ENCODE data around the gene ZNF746. TPM values are rescaled to one million over a fixed set of nuclear protein-coding genes. Genes with fewer than 3 reads are reported as not detected.
A peak's percentile ranks its signal among the peaks of the same experiment; 100 is the strongest.

The ZNF746 gene
- total and polyA plus RNA-seq, 9 of the 15 experiments (the other 6 are each of a cell fraction or from before 2014, with no cell fraction given): 1.7 to 31.6 (median 13.3) TPM

GRCh38 chr7:149529136-149529718 lies 31.6 kb upstream of the ZNF746 start (continued):
- TF ChIP-seq ZNF592 (IDR thresholded peaks at IDR 0.05) (no peak), ZBTB43 (CRISPR knock-in tag; IDR thresholded peaks at IDR 0.05) (0 out of 2 replicates have a peak, but pooled peaks have one; percentile 64), POLR2AphosphoS2 (IDR thresholded peaks at IDR 0.05; ENCODE audit: low read length) (no peak), MAFF (IDR thresholded peaks at IDR 0.05; ENCODE audit: low read length) (no peak), PKNOX1 (IDR thresholded peaks at IDR 0.05) (no peak), ZNF609 (CRISPR knock-in tag; IDR thresholded peaks at IDR 0.05; ENCODE audit: borderline replicate concordance) (no peak), FUS (optimal IDR thresholded peaks at IDR 0.05; ENCODE audit: low read depth, low read length) (no peak), RFX5 (IDR thresholded peaks at IDR 0.05; ENCODE audit: low read depth, low read length) (no peak), ZNF707 (CRISPR knock-in tag; conservative IDR thresholded peaks at IDR 0.05) (no peak), U2AF2 (optimal IDR thresholded peaks at IDR 0.05; ENCODE audit: low read depth, low read length) (no peak), DEAF1 (CRISPR knock-in tag; IDR thresholded peaks at IDR 0.05) (no peak), NFE2 (IDR thresholded peaks at IDR 0.05; ENCODE audit: low read depth) (no peak), MTA3 (IDR thresholded peaks at IDR 0.05; ENCODE audit: borderline replicate concordance) (peak; percentile 81; the same call in 1 of the 2 replicates), MCM2 (IDR thresholded peaks at IDR 0.05; ENCODE audit: low read depth) (no peak), ELF4 (CRISPR knock-in tag; IDR thresholded peaks at IDR 0.05) (no peak)

All from K562 (cell line).